ENCODE data around the gene TUBD1.
"Not testable (repeated sequence)": the region's sequence is repeated elsewhere in the genome, so short reads cannot be mapped to it uniquely, and the experiment has no call there.

Gene TUBD1

GRCh38 chr17:59892251-59892923, 356 bp downstream of the TUBD1 start:
- peaks cover 38% of the 10 kb centered on the region for H3K4me1 Mint-ChIP-seq (ENCODE audit: low read depth)
- H3K4me3 Mint-ChIP-seq: peak overlapping the region; percentile 100
- H3K9me3 Mint-ChIP-seq: no peaks in the 10 kb centered on the region
- H3K27me3 Mint-ChIP-seq (ENCODE audit: low read depth): no peaks in the 10 kb centered on the region
- peaks cover 19% of the 10 kb centered on the region for H3K36me3 Mint-ChIP-seq (ENCODE audit: low read depth)
- H3K27ac Mint-ChIP-seq: peak overlapping the region; percentile 100

GRCh38 chr17:59890720-59891119, 2.0 kb downstream of the TUBD1 start:
- Mint-ChIP-seq H3K4me3 (peak overlapping the region; percentile 25), H3K27ac (peak overlapping the region; percentile 36), H3K27me3 (ENCODE audit: low read depth) (no peaks in the 10 kb centered on the region), H3K4me1 (ENCODE audit: low read depth) (peaks cover 37% of the 10 kb centered on the region), H3K36me3 (ENCODE audit: low read depth) (peaks cover 16% of the 10 kb centered on the region), H3K9me3 (no peaks in the 10 kb centered on the region)

DNA sequence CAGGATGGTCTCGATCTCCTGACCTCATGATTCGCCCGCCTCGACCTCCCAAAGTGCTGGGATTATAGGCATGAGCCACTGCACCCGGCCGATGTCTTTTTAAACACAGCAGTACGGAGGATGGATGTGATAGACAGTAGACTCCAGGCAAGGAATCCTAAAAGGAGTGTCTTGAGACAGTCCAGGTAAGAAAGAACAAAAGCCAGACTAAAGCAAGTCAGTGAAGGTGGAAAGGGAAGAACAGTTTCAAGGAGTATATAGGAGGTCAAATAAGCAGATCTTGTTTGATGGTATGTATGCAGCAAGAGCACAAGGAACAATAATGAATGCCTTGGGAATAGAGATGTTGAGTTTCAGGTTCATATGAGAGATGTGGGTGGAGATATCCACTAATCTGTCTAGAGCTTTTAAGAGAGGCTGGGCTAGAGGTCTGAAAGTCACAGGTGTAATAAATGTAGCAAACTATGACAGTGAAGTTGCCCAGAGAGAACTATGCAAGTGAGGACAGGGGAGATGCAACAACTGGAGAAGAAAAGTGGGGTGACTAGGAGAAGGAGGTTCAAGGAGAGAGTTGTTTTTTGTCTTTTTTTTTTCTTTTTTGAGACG, 4.5 kb downstream of the TUBD1 start:
- Mint-ChIP-seq H3K27ac (peak overlapping the region; percentile 26), H3K4me1 (ENCODE audit: low read depth) (peaks cover 23% of the 10 kb centered on the region), H3K4me3 (no peak overlapping the region), H3K27me3 (ENCODE audit: low read depth) (no peaks in the 10 kb centered on the region), H3K9me3 (no peaks in the 10 kb centered on the region), H3K36me3 (ENCODE audit: low read depth) (peaks cover 23% of the 10 kb centered on the region)

DNA sequence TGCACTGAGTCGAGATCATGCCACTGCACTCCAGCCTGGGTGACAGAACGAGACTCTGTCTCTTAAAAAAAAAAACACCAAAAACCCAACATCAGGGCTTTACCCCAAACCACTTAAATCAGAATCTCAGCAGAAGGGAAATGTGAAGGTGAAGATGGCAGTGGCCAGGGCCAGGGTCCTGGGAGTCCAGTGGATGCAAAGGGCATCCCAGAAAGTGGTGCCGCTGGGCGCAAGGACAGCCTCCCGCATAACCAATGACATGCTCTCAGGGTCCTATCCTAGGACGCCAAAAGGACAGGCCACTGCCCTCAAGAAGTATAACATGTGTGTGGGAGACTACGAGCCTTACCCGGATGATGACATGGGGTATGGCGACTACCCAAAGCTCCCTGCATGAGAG, 7.9 kb downstream of the TUBD1 start:
- Mint-ChIP-seq H3K27me3 (ENCODE audit: low read depth) (no peaks in the 10 kb centered on the region), H3K27ac (no peak overlapping the region), H3K36me3 (ENCODE audit: low read depth) (peaks cover 20% of the 10 kb centered on the region), H3K9me3 (no peaks in the 10 kb centered on the region), H3K4me1 (ENCODE audit: low read depth) (peaks cover 13% of the 10 kb centered on the region), H3K4me3 (no peak overlapping the region)

DNA sequence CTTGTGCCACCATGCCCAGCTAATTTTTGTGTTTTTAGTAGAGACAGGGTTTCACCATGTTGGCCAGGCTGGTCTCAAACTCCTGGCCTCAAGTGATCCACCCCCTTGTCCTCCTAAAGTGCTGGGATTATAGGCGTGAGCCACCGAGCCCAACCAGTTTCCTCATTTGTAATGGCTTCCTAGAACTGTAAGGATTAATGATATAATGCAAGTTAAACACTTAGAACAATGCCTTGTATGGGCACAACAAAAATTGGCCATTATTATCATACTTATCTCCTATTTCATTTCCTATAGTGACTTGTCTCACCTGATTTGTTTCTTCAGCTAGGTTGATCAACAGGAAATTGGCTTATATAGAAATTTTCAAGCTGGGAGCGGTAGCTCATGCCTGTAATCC, 14.1 kb downstream of the TUBD1 start:
- Mint-ChIP-seq H3K36me3 (ENCODE audit: low read depth) (peaks cover 23% of the 10 kb centered on the region), H3K9me3 (no peaks in the 10 kb centered on the region), H3K27me3 (ENCODE audit: low read depth) (no peaks in the 10 kb centered on the region), H3K4me1 (ENCODE audit: low read depth) (peaks cover 3% of the 10 kb centered on the region), H3K27ac (no peak overlapping the region), H3K4me3 (no peak overlapping the region)

DNA sequence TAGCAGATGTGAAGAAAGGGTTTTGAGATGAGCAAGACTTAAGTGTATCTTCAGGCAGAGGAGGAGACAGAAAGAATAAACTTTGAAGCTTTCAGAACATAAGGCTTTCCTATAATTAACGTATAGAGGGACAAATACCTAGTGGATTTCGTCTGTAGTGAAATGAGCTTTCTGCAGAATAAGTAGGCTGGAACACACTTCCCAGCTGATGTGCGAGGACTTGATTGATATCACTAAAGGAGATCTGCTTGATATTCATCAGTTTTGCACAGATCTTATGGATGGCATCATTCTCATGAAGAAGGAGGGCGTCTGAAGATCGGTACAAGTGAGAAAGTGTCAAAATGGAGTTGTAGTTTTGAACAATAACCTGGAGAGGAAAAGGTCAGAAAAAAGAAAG, 14.8 kb downstream of the TUBD1 start:
- Mint-ChIP-seq H3K36me3 (ENCODE audit: low read depth) (peaks cover 23% of the 10 kb centered on the region), H3K4me1 (ENCODE audit: low read depth) (peaks cover 3% of the 10 kb centered on the region), H3K27me3 (ENCODE audit: low read depth) (no peaks in the 10 kb centered on the region), H3K4me3 (no peak overlapping the region), H3K27ac (no peak overlapping the region), H3K9me3 (no peaks in the 10 kb centered on the region)

DNA sequence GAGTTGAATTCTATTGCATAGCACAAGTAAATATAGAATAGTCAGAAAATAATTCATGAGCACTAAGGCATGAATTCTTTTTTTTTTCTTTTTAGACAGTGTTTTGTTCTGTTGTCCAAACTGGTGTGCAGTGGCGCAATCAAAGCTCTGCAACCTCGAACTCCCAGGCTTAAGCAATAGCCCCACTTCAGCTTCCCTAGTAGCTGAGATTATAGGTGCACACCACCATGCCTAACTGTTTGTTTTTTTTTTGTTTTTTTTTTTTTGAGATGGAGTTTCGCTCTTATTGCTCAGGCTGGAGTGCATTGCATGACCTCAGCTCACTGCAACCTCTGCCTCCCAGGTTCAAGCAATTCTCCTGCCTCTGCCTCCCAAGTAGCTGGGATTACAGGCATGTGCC, 16.6 kb downstream of the TUBD1 start:
- H3K27me3 Mint-ChIP-seq (ENCODE audit: low read depth): no peaks in the 10 kb centered on the region
- H3K9me3 Mint-ChIP-seq: no peaks in the 10 kb centered on the region
- H3K36me3 Mint-ChIP-seq (ENCODE audit: low read depth): peaks cover 24% of the 10 kb centered on the region
- no peak overlapping the region for H3K27ac Mint-ChIP-seq
- H3K4me3 Mint-ChIP-seq: no peak overlapping the region
- peaks cover 3% of the 10 kb centered on the region for H3K4me1 Mint-ChIP-seq (ENCODE audit: low read depth)

GRCh38 chr17:59874376-59874775, 18.4 kb downstream of the TUBD1 start:
- peaks cover 20% of the 10 kb centered on the region for H3K36me3 Mint-ChIP-seq (ENCODE audit: low read depth)
- no peak overlapping the region for H3K4me3 Mint-ChIP-seq

DNA sequence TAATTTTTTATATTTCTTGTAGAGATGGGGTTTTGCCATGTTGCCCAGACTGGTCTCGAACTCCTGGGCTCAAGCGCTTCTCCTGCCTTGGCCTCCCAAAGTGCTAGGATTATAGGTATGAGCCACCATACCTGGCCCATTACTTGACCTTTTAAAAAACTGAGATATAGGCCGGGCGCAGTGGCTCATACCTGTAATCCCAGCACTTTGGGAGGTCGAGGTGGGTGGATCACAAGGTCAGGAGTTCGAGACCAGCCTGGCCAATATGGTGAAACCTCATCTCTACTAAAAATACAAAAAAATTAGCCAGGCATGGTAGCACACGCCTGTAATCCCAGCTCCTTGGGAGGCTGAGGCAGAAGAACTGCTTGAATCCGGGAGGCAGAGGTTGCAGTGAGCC, 19.3 kb downstream of the TUBD1 start:
- H3K36me3 Mint-ChIP-seq (ENCODE audit: low read depth): peaks cover 20% of the 10 kb centered on the region
- H3K4me1 Mint-ChIP-seq (ENCODE audit: low read depth); H3K27ac Mint-ChIP-seq; H3K4me3 Mint-ChIP-seq; H3K27me3 Mint-ChIP-seq (ENCODE audit: low read depth); H3K9me3 Mint-ChIP-seq: not testable (repeated sequence)

More at GRCh38 chr17:59874376-59874775, 18.4 kb downstream of the TUBD1 start:
- H3K27me3 Mint-ChIP-seq (ENCODE audit: low read depth): no peaks in the 10 kb centered on the region
- no peak overlapping the region for H3K27ac Mint-ChIP-seq
- no peaks in the 10 kb centered on the region for H3K4me1 Mint-ChIP-seq (ENCODE audit: low read depth)
- H3K9me3 Mint-ChIP-seq: no peaks in the 10 kb centered on the region

DNA sequence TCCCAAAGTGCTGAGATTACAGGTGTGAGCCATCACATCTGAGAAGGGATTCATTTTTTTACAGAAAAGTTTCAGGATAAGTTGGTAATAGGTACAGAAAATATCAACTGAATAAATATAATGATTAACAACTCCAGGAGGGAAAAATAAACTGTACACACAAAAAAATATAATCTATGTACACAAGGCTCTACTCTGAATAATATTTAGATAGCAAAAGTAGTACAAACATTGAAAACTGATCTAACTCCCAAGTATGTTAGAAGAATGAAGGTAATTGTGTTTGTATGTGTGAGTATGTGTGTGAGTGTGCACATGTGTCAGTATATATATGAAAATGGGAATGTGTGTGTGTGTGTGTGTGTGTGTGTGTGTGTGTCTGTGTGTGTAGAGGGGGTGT, 20.4 kb downstream of the TUBD1 start:
- no peak overlapping the region for H3K27ac Mint-ChIP-seq
- H3K9me3 Mint-ChIP-seq: no peaks in the 10 kb centered on the region
- no peak overlapping the region for H3K4me3 Mint-ChIP-seq
- no peaks in the 10 kb centered on the region for H3K4me1 Mint-ChIP-seq (ENCODE audit: low read depth)
- no peaks in the 10 kb centered on the region for H3K27me3 Mint-ChIP-seq (ENCODE audit: low read depth)
- peaks cover 12% of the 10 kb centered on the region for H3K36me3 Mint-ChIP-seq (ENCODE audit: low read depth)

- H3K27ac Mint-ChIP-seq: no peak overlapping the region
- no peak overlapping the region for H3K4me3 Mint-ChIP-seq
- H3K9me3 Mint-ChIP-seq: no peaks in the 10 kb centered on the region
- H3K27me3 Mint-ChIP-seq (ENCODE audit: low read depth): no peaks in the 10 kb centered on the region
- peaks cover 3% of the 10 kb centered on the region for H3K4me1 Mint-ChIP-seq (ENCODE audit: low read depth)
- peaks cover 11% of the 10 kb centered on the region for H3K36me3 Mint-ChIP-seq (ENCODE audit: low read depth)
Observed at GRCh38 chr17:59870482-59870881, 22.3 kb downstream of the TUBD1 start.

- H3K4me1 Mint-ChIP-seq (ENCODE audit: low read depth): peaks cover 4% of the 10 kb centered on the region
- no peak overlapping the region for H3K4me3 Mint-ChIP-seq
- no peaks in the 10 kb centered on the region for H3K27me3 Mint-ChIP-seq (ENCODE audit: low read depth)
- H3K36me3 Mint-ChIP-seq (ENCODE audit: low read depth): peaks cover 12% of the 10 kb centered on the region
- H3K27ac Mint-ChIP-seq: no peak overlapping the region
- H3K9me3 Mint-ChIP-seq: no peaks in the 10 kb centered on the region
Observed at GRCh38 chr17:59869941-59870218, 22.9 kb downstream of the TUBD1 start.

DNA sequence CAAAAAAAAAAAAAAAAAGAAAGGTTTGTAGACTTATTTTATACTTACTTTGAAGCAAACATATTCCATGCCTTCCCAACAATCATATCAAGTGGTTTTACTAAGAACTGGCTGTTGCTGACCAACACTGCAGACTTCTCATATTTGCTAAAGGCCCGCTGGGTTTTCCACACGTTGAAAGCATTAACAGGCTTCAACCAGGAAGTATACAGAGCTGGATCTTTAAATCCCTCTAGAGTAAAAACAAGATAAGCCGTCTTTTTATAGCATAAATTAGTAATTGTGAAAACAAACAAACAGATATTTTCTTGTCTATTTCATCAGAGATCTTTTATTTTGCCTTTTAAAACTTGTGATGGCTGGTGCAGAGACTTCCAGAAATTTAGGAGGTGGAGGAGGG, 29.1 kb downstream of the TUBD1 start:
- H3K36me3 Mint-ChIP-seq (ENCODE audit: low read depth): peaks cover 22% of the 10 kb centered on the region
- H3K27ac Mint-ChIP-seq: no peak overlapping the region
- no peaks in the 10 kb centered on the region for H3K9me3 Mint-ChIP-seq
- no peaks in the 10 kb centered on the region for H3K27me3 Mint-ChIP-seq (ENCODE audit: low read depth)
- peaks cover 11% of the 10 kb centered on the region for H3K4me1 Mint-ChIP-seq (ENCODE audit: low read depth)
- H3K4me3 Mint-ChIP-seq: no peak overlapping the region

GRCh38 chr17:59859444-59860025, 33.2 kb downstream of the TUBD1 start:
- no peaks in the 10 kb centered on the region for H3K9me3 Mint-ChIP-seq
- peaks cover 22% of the 10 kb centered on the region for H3K36me3 Mint-ChIP-seq (ENCODE audit: low read depth)
- no peaks in the 10 kb centered on the region for H3K27me3 Mint-ChIP-seq (ENCODE audit: low read depth)
- peaks cover 24% of the 10 kb centered on the region for H3K4me1 Mint-ChIP-seq (ENCODE audit: low read depth)
- H3K4me3 Mint-ChIP-seq: no peak overlapping the region
- H3K27ac Mint-ChIP-seq: peak overlapping the region; percentile 20

- Mint-ChIP-seq H3K4me1 (ENCODE audit: low read depth) (peaks cover 27% of the 10 kb centered on the region), H3K9me3 (no peaks in the 10 kb centered on the region), H3K4me3 (no peak overlapping the region), H3K27me3 (ENCODE audit: low read depth) (no peaks in the 10 kb centered on the region), H3K36me3 (ENCODE audit: low read depth) (peaks cover 22% of the 10 kb centered on the region), H3K27ac (no peak overlapping the region)
Observed at GRCh38 chr17:59858932-59859331, 33.8 kb downstream of the TUBD1 start.
